Endothelial cell (in vitro differentiated cells): Measurements from ENCODE around the gene TBC1D19. TPM values are rescaled to one million over a fixed set of nuclear protein-coding genes. Genes with fewer than 3 reads are reported as not detected.

Source experiments
- DNase-seq: peaks from one replicate; pipeline ENCODE4 v3.0.0; 2021; ENCODE audit warnings: low spot score
- H3K27ac Mint-ChIP-seq: one replicate; pipeline ENCODE4 v1.8.0; 2021; ENCODE audit warnings: mixed read lengths, inconsistent platforms; ENCODE audit not compliant: unreplicated experiment
- H3K27me3 Mint-ChIP-seq: one replicate; pipeline ENCODE4 v1.8.0; 2021; ENCODE audit warnings: mild to moderate bottlenecking, moderate library complexity, mixed read lengths, inconsistent platforms; ENCODE audit not compliant: unreplicated experiment
- H3K36me3 Mint-ChIP-seq: one replicate; pipeline ENCODE4 v1.8.0; 2021; ENCODE audit warnings: mild to moderate bottlenecking, low read depth, mixed read lengths, inconsistent platforms; ENCODE audit not compliant: unreplicated experiment
- H3K4me1 Mint-ChIP-seq: one replicate; pipeline ENCODE4 v1.8.0; 2021; ENCODE audit warnings: mild to moderate bottlenecking, mixed read lengths, inconsistent platforms; ENCODE audit not compliant: unreplicated experiment
- H3K4me3 Mint-ChIP-seq: one replicate; pipeline ENCODE4 v1.8.0; 2021; ENCODE audit warnings: mild to moderate bottlenecking, mixed read lengths, inconsistent platforms; ENCODE audit not compliant: unreplicated experiment
- H3K9me3 Mint-ChIP-seq: one replicate; pipeline ENCODE4 v1.8.0; 2021; ENCODE audit warnings: mixed read lengths, inconsistent platforms; ENCODE audit not compliant: unreplicated experiment
- total RNA-seq: library from RNA; stranded (reverse); fragmentation: NEBNext Ultra II Directional; extraction: Animal tissue kit (Norgen Biotek cat#: 25700); gene quantifications from one replicate; pipeline ENCODE4 v1.2.1, GENCODE V29; 2021; ENCODE audit not compliant: unreplicated experiment
- TF ChIP-seq, protein P1 (sequence below): fragments of 200-600 bp; sonication (generic); IDR thresholded peaks from one replicate; pipeline ENCODE4 v1.5.0; 2021; ENCODE audit warnings: antibody characterized with exemption; ENCODE audit not compliant: unreplicated experiment

Gene TBC1D19
- total RNA-seq, 1 donor from 2014 or later = 5.2 TPM

DNA sequence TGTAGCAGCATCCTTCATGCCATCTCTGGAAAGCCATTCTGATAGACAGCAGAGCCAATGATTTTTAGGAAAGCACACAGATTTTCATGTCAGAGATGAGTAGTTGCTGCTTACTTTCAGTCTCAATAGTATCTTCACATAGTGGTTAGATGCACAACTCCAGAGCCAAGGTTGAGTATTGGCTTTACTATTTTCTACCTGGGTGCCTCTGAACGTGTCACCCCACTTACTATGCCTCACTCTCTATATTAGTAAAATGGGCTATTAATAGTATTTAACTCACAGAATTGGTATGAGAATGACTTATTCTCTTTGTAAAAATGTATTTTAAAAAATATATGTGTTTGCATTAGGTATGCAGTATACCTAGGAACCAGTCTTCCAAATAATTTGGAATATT lies 168.0 kb downstream of the TBC1D19 start:
- Mint-ChIP-seq H3K27me3 (no peaks in the 10 kb centered on the region), H3K27ac (no peak overlapping the region), H3K36me3 (no peaks in the 10 kb centered on the region), H3K4me1 (peaks cover 9% of the 10 kb centered on the region), H3K9me3 (no peaks in the 10 kb centered on the region), H3K4me3 (no peak overlapping the region)
- TF ChIP-seq, protein P1, sequence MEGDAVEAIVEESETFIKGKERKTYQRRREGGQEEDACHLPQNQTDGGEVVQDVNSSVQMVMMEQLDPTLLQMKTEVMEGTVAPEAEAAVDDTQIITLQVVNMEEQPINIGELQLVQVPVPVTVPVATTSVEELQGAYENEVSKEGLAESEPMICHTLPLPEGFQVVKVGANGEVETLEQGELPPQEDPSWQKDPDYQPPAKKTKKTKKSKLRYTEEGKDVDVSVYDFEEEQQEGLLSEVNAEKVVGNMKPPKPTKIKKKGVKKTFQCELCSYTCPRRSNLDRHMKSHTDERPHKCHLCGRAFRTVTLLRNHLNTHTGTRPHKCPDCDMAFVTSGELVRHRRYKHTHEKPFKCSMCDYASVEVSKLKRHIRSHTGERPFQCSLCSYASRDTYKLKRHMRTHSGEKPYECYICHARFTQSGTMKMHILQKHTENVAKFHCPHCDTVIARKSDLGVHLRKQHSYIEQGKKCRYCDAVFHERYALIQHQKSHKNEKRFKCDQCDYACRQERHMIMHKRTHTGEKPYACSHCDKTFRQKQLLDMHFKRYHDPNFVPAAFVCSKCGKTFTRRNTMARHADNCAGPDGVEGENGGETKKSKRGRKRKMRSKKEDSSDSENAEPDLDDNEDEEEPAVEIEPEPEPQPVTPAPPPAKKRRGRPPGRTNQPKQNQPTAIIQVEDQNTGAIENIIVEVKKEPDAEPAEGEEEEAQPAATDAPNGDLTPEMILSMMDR = no peak
- no peak for DNase-seq

DNA sequence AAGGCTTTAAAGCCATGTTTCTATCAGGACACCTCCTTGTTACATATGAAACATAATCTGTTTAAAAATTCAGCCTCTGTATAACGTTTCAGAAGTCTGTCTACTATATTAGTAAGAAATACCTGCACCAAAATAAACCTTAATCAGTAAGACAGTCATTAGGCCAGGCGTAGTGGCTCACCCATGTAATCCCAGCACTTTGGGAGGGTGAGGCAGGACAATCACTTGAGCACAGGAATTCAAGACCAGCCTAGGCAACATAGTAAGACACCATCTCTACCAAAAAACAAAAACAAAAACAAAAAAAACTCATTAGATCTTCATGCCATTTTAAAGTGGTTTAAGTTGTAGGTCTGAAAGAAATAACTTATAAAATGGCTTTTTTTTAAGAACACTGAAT lies 169.3 kb downstream of the TBC1D19 start:
- peaks cover 9% of the 10 kb centered on the region for H3K4me1 Mint-ChIP-seq

DNA sequence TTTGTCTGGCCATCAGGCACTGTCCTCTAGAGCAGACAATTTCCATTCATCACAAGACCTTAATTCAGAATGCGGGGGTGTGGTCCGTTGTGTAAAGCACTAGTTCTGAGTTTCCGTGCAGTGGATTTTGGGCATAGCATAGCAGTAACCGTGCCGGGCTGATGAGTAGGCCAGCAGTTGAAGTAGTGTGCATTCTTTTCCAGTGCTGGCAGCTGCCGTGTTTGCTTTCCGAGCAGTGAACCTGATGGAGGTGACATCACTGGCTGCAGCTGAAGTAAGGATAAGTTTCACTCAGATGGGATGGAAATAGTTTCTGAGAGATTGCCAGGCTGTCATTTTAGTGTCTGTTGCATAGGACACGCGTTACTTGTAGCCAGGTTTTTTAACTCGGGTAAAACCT lies 169.7 kb downstream of the TBC1D19 start:
- no peak for DNase-seq
- Mint-ChIP-seq H3K27me3 (peaks cover 3% of the 10 kb centered on the region), H3K27ac (no peak overlapping the region), H3K4me1 (peaks cover 7% of the 10 kb centered on the region), H3K9me3 (no peaks in the 10 kb centered on the region), H3K36me3 (no peaks in the 10 kb centered on the region), H3K4me3 (no peak overlapping the region)
- TF ChIP-seq, protein P1 = no peak

More for the DNA sequence above, 169.3 kb downstream of the TBC1D19 start:
- H3K27ac Mint-ChIP-seq = no peak overlapping the region
- TF ChIP-seq, protein P1 = no peak
- H3K4me3 Mint-ChIP-seq = no peak overlapping the region
- no peaks in the 10 kb centered on the region for H3K36me3 Mint-ChIP-seq
- DNase-seq = no peak
- no peaks in the 10 kb centered on the region for H3K9me3 Mint-ChIP-seq
- H3K27me3 Mint-ChIP-seq = peaks cover 3% of the 10 kb centered on the region

DNA sequence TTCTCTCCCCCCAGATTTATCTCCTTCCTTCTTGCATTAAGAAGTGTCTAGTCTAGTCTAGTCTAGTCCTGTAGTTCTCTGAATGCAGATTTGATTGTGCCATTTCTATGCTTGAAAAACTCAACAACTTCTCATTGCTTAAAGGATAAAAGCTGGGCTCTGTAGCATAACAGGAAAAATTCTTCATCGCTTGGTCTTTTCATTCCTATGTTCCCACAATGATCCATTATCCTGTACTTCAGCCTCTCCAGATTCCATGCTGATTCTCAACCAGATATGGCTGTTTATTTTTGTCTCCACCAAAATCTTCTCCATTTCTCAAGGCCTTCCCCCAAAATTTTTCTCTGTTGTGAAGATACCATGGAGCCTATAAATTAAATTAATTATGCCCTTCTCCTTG lies 173.9 kb downstream of the TBC1D19 start:
- Mint-ChIP-seq H3K27ac (no peak overlapping the region), H3K27me3 (peaks cover 3% of the 10 kb centered on the region), H3K4me1 (peaks cover 4% of the 10 kb centered on the region), H3K4me3 (no peak overlapping the region), H3K9me3 (no peaks in the 10 kb centered on the region), H3K36me3 (no peaks in the 10 kb centered on the region)
- no peak for DNase-seq
- TF ChIP-seq, protein P1 = no peak

DNA sequence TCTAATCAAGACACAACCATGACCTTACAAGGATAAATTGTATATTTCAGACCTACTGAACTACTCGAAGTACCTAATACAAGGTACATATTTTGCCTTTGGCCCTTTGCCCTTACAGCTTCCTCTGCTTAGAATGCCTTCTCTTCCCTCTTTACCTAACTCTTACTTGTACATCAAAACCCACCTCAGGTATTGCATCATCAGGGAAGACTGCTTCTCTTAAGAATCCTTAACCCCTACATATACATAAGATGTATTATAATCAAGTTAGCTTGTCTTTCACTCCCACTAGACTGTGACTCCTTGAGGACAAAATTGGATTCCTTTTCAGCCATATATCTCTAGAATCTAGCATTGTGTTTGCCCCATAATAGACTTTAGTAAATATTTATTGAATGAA lies 175.0 kb downstream of the TBC1D19 start:
- no peaks in the 10 kb centered on the region for H3K4me1 Mint-ChIP-seq
- H3K27ac Mint-ChIP-seq = no peak overlapping the region
- no peaks in the 10 kb centered on the region for H3K36me3 Mint-ChIP-seq
- H3K27me3 Mint-ChIP-seq = peaks cover 3% of the 10 kb centered on the region
- H3K9me3 Mint-ChIP-seq = no peaks in the 10 kb centered on the region
- DNase-seq = no peak
- TF ChIP-seq, protein P1 = no peak
- no peak overlapping the region for H3K4me3 Mint-ChIP-seq
